Endothelial cell of umbilical vein (primary cell): Measurements from ENCODE around the gene GRID1. TPM values are rescaled to one million over a fixed set of nuclear protein-coding genes. Genes with fewer than 3 reads are reported as not detected.

Experiments
- BruUV-seq: library from RNA; stranded (reverse); fragments of 400-500 nt; replicated peaks from 2 replicates; lab custom pipeline; 2021; lab: Mats Ljungman, UMichigan
- CTCF ChIA-PET: fragments of 300-600, 350-600 bp; sonication (Branson Sonifier 250); formaldehyde crosslinking; loops from one replicate; lab custom pipeline; 2021; ENCODE audit warnings: antibody characterized with exemption, inconsistent platforms; lab: Charles Lee
- POLR2A ChIA-PET: fragments of 300-600, 350-600 bp; sonication (Branson Sonifier 250); formaldehyde crosslinking; loops from one replicate; lab custom pipeline; 2021; ENCODE audit warnings: antibody characterized with exemption, inconsistent platforms; lab: Charles Lee
- DNase-seq: peaks from one replicate; pipeline ENCODE4 v3.0.0-alpha.2; 2011; ENCODE audit warnings: low read depth, low spot score
- FAIRE-seq: peaks from 2 replicates; lab custom pipeline; 2011; peaks lifted over from hg19 to GRCh38; lab: Jason Lieb, UNC
- H2AFZ ChIP-seq: 2 replicates; pipeline ENCODE4 v1.6.0; 2012; ENCODE audit warnings: low read depth, low read length, control low read depth, inconsistent platforms
- H3K27ac ChIP-seq: 2 replicates; pipeline ENCODE4 v1.5.1; 2011; ENCODE audit warnings: low read depth, mild to moderate bottlenecking, control low read depth, low read length, moderate library complexity; ENCODE audit not compliant: insufficient read depth
- H3K27me3 ChIP-seq, 2 experiments: 2 replicates each; pipeline versions ENCODE4 v1.6.0 to v1.6.1; 2011; ENCODE audit warnings: low read length in 2 of 2, mixed read lengths in 1 of 2; ENCODE audit not compliant: control insufficient read depth in 2 of 2, insufficient read depth in 2 of 2
- H3K36me3 ChIP-seq, 2 experiments: 2 replicates in 1 of 2; 3 replicates in 1 of 2; pipeline ENCODE4 v1.5.1; 2011; ENCODE audit warnings: low read length in 2 of 2, mild to moderate bottlenecking in 1 of 2, moderate library complexity in 1 of 2; ENCODE audit not compliant: control insufficient read depth in 2 of 2, insufficient read depth in 2 of 2; ENCODE audit errors: extremely low read depth in 1 of 2
- H3K4me1 ChIP-seq: 3 replicates; pipeline ENCODE4 v1.5.1; 2011; ENCODE audit warnings: mild to moderate bottlenecking, low read length; ENCODE audit not compliant: control insufficient read depth, insufficient read depth; ENCODE audit errors: extremely low read depth
- H3K4me2 ChIP-seq: 2 replicates; pipeline ENCODE4 v1.6.1; 2011; ENCODE audit warnings: low read length, control low read depth, mixed read lengths; ENCODE audit not compliant: insufficient read depth
- H3K4me3 ChIP-seq, 3 experiments: fragments of 200-600 bp in 1 of 3; sonication (generic), shearing (Covaris generic) in 1 of 3; replicated peaks in 1 of 3; 2 replicates each; pipeline ENCODE4 v1.5.1; 2011 to 2016; ENCODE audit warnings: control low read depth in 3 of 3, low read length in 3 of 3, mild to moderate bottlenecking in 2 of 3, inconsistent platforms in 1 of 3, low read depth in 1 of 3, moderate library complexity in 1 of 3; ENCODE audit not compliant: insufficient read depth in 1 of 3
- H3K79me2 ChIP-seq: 2 replicates; pipeline ENCODE4 v1.6.0; 2012; ENCODE audit warnings: low read length, inconsistent platforms; ENCODE audit not compliant: control insufficient read depth, insufficient read depth
- H3K9ac ChIP-seq: replicated peaks from 2 replicates; pipeline ENCODE3; 2011; ENCODE audit warnings: low read length, control low read depth; ENCODE audit not compliant: insufficient read depth; ENCODE audit errors: extremely low read depth
- H3K9me1 ChIP-seq: replicated peaks from 3 replicates; pipeline ENCODE4 v1.6.0; 2011; ENCODE audit warnings: mild to moderate bottlenecking, low read length; ENCODE audit not compliant: control insufficient read depth, insufficient read depth; ENCODE audit errors: extremely low read depth
- H3K9me3 ChIP-seq: replicated peaks from 2 replicates; pipeline ENCODE4 v1.5.1; 2012; ENCODE audit warnings: low read length, inconsistent platforms; ENCODE audit not compliant: control insufficient read depth, insufficient read depth
- H4K20me1 ChIP-seq: replicated peaks from 2 replicates; pipeline ENCODE3; 2011; ENCODE audit warnings: mild to moderate bottlenecking, low read length; ENCODE audit not compliant: control insufficient read depth, insufficient read depth; ENCODE audit errors: extremely low read depth
- EZH2 ChIP-seq: IDR thresholded peaks from 2 replicates; pipeline ENCODE4 v1.6.1; 2012; ENCODE audit warnings: borderline replicate concordance, low read depth, mild to moderate bottlenecking, moderate library complexity, low read length, inconsistent platforms; ENCODE audit not compliant: severe bottlenecking
- FOS ChIP-seq: IDR thresholded peaks from 2 replicates; pipeline ENCODE4 v1.6.1; 2011; ENCODE audit warnings: mild to moderate bottlenecking, low read length, moderate library complexity, borderline replicate concordance; ENCODE audit not compliant: insufficient read depth
- GATA2 ChIP-seq: IDR thresholded peaks from 2 replicates; pipeline ENCODE4 v1.7.0; 2011; ENCODE audit warnings: low read depth, mild to moderate bottlenecking, moderate library complexity, mixed read lengths, low read length; ENCODE audit not compliant: insufficient read length, insufficient read depth
- JUN ChIP-seq: IDR thresholded peaks from 2 replicates; pipeline ENCODE4 v1.6.1; 2011; ENCODE audit warnings: borderline replicate concordance, low read depth; ENCODE audit not compliant: insufficient read length, insufficient read depth
- MAX ChIP-seq: IDR thresholded peaks from 2 replicates; pipeline ENCODE4 v1.6.1; 2011; ENCODE audit not compliant: insufficient read depth, insufficient read length
- MYC ChIP-seq: IDR thresholded peaks from one replicate; pipeline ENCODE4 v1.6.1; 2011; ENCODE audit warnings: mild to moderate bottlenecking, low read depth, low read length
- POLR2A ChIP-seq: IDR thresholded peaks from 2 replicates; pipeline ENCODE4 v1.6.1; 2012; ENCODE audit warnings: low read depth, mild to moderate bottlenecking, control low read depth, low read length
- POLR2AphosphoS5 ChIP-seq: IDR thresholded peaks from 2 replicates; pipeline ENCODE4 v1.6.1; 2012; ENCODE audit warnings: low read depth, mild to moderate bottlenecking, control low read depth, low read length, moderate library complexity; ENCODE audit not compliant: insufficient read depth
- dilution Hi-C: fragments of 300-500 bp; cut with MboI; formaldehyde crosslinking; loops from one replicate; pipeline ENCODE4 v1.15.0; 2019; ENCODE audit warnings: low sequenced_read_pairs; ENCODE audit not compliant: extremely low pct_ligation_motif_present
- intact Hi-C: fragments of 100-400 bp; cut with micrococcal nuclease; formaldehyde crosslinking; loops from one replicate; pipeline ENCODE4 v1.10.0; 2022
- polyA plus RNA-seq, 4 experiments: library from polyadenylated mRNA; depleted of rRNA in 3 of 4; stranded (reverse) in 3 of 4; unstranded in 1 of 4; fragments of >200 nt; gene quantifications; 2 replicates each; pipeline versions ENCODE4 v1.2.1 to v1.2.3, GENCODE V29; 2011 to 2012; ENCODE audit warnings: missing spikeins in 1 of 4
- total RNA-seq: library from RNA; stranded (reverse); gene quantifications from 2 replicates; pipeline ENCODE4 v1.2.3, GENCODE V29; 2021
- TF ChIP-seq, protein P1 (sequence below), 2 donors: IDR thresholded peaks; 1 replicate in 1 of 2; 2 replicates in 1 of 2; pipeline ENCODE4 v1.5.1; 2011; ENCODE audit warnings: low read length in 2 of 2, mild to moderate bottlenecking in 2 of 2, moderate library complexity in 2 of 2, control low read depth in 1 of 2, inconsistent platforms in 1 of 2, low read depth in 1 of 2; ENCODE audit not compliant: insufficient read depth in 1 of 2; ENCODE audit errors: extremely low read depth in 1 of 2

GRID1 gene
- total and polyA plus RNA-seq, 2 donors (not counting 3 experiments of a cell fraction or from before 2014, with no cell fraction given): not detected

- H3K4me2 ChIP-seq: no peak overlapping the region
- ChIA-PET POLR2A (no interaction called here), CTCF (no interaction called here)
- H3K36me3 ChIP-seq: no peaks in the 10 kb centered on the region
- BruUV-seq: no TSS peak
- H2AFZ ChIP-seq: no peak overlapping the region
- no peaks in the 10 kb centered on the region for H3K79me2 ChIP-seq
- FAIRE-seq (no peak), DNase-seq (no peak)
- H3K4me1 ChIP-seq: no peaks in the 10 kb centered on the region
- no peak overlapping the region for H3K27ac ChIP-seq
- intact Hi-C loops: no loop called here
- no peaks in the 10 kb centered on the region for H3K9me3 ChIP-seq
- no peaks in the 10 kb centered on the region for H3K9me1 ChIP-seq
- no peak overlapping the region for H3K4me3 ChIP-seq
- H4K20me1 ChIP-seq: no peaks in the 10 kb centered on the region
- H3K27me3 ChIP-seq: no peaks in the 10 kb centered on the region
- no peak for TF ChIP-seq GATA2
- no peak for TF ChIP-seq POLR2AphosphoS5
- no peak for TF ChIP-seq MYC
- no peak for TF ChIP-seq MAX
- TF ChIP-seq, protein P1, sequence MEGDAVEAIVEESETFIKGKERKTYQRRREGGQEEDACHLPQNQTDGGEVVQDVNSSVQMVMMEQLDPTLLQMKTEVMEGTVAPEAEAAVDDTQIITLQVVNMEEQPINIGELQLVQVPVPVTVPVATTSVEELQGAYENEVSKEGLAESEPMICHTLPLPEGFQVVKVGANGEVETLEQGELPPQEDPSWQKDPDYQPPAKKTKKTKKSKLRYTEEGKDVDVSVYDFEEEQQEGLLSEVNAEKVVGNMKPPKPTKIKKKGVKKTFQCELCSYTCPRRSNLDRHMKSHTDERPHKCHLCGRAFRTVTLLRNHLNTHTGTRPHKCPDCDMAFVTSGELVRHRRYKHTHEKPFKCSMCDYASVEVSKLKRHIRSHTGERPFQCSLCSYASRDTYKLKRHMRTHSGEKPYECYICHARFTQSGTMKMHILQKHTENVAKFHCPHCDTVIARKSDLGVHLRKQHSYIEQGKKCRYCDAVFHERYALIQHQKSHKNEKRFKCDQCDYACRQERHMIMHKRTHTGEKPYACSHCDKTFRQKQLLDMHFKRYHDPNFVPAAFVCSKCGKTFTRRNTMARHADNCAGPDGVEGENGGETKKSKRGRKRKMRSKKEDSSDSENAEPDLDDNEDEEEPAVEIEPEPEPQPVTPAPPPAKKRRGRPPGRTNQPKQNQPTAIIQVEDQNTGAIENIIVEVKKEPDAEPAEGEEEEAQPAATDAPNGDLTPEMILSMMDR (IDR thresholded peaks at IDR 0.05; ENCODE audit: extremely low read depth in 1 of 2, insufficient read depth in 1 of 2, low read depth in 1 of 2, low read length in 2 of 2): no peak
- no peak for TF ChIP-seq POLR2A
- no peak for TF ChIP-seq JUN
- TF ChIP-seq FOS: no peak
- TF ChIP-seq EZH2: no peak
- dilution Hi-C loops: no loop called here
- no peak overlapping the region for H3K9ac ChIP-seq
These were observed 572.0 kb downstream of the GRID1 start for GRCh38 chr10:85794553-85794952.
